ENCODE results near the gene IFI27L2. TPM values are rescaled to one million over a fixed set of nuclear protein-coding genes. Genes with fewer than 3 reads are reported as not detected.

Gene IFI27L2
- total RNA-seq, 2 experiments from 2014 or later: 52.6 to 102 TPM

DNA sequence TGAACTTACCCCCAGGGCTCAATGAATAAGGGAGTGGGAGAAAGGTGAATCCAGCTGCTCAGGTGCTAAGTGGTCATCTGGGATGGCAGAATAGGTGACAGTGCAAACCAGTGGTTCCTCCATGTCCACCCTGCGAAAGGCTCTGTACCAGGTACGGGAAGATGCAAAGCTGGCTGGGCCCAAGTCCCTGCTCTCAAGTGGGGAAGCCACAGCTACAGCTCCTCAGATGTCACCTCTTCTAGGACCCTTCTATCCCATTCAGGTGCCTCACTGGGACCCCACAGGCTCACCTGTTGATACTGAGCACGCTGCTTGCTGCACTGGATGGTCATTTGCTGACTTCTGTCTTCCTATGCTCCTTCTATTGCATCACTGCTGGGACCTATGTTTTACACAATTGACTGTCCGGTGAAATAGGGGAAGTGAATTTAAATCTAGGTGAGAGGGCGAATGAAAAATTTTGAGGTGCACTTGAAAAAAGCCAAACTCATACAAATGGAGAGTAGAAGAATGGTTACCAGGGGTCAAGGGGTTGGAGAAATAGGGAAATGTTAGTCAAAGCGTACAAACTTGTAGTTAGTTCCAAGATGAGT is 24.4 kb upstream of the IFI27L2 start:
- BruUV-seq (replicated peaks): no TSS peak
- no peak overlapping the region for H3K4me3 ChIP-seq (ENCODE audit: low read depth, low read length, poor library complexity, severe bottlenecking)
- POLR2A ChIA-PET: interaction anchor here (1.2 kb wide), 1 partner anchor 15 kb away, joined by 5 read pairs; no protein-coding TSS in a partner anchor
- H4K20me1 ChIP-seq (ENCODE audit: insufficient read depth, low read length): no peaks in the 10 kb centered on the region
- no peak for DNase-seq (ENCODE audit: low spot score)
- intact Hi-C loops (cut with micrococcal nuclease; ENCODE audit: unreplicated experiment): no loop called here
- H3K27ac ChIP-seq (ENCODE audit: low read depth, low read length, poor library complexity, severe bottlenecking): no peak overlapping the region
- TF ChIP-seq, protein P1, sequence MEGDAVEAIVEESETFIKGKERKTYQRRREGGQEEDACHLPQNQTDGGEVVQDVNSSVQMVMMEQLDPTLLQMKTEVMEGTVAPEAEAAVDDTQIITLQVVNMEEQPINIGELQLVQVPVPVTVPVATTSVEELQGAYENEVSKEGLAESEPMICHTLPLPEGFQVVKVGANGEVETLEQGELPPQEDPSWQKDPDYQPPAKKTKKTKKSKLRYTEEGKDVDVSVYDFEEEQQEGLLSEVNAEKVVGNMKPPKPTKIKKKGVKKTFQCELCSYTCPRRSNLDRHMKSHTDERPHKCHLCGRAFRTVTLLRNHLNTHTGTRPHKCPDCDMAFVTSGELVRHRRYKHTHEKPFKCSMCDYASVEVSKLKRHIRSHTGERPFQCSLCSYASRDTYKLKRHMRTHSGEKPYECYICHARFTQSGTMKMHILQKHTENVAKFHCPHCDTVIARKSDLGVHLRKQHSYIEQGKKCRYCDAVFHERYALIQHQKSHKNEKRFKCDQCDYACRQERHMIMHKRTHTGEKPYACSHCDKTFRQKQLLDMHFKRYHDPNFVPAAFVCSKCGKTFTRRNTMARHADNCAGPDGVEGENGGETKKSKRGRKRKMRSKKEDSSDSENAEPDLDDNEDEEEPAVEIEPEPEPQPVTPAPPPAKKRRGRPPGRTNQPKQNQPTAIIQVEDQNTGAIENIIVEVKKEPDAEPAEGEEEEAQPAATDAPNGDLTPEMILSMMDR (conservative IDR thresholded peaks at IDR 0.05; ENCODE audit: low read length): no peak
- no peak for TF ChIP-seq EZH2phosphoT487 (IDR thresholded peaks at IDR 0.05; ENCODE audit: borderline replicate concordance, low read depth, low read length)
- H3K4me1 ChIP-seq (ENCODE audit: insufficient read depth, low read length, poor library complexity, severe bottlenecking): peaks cover 4% of the 10 kb centered on the region
- no peaks in the 10 kb centered on the region for H3K9me2 ChIP-seq (ENCODE audit: insufficient read depth, low read length)
- no peaks in the 10 kb centered on the region for H3K9me3 ChIP-seq (ENCODE audit: low read length)
- H3K36me3 ChIP-seq (ENCODE audit: insufficient read depth, low read length): no peaks in the 10 kb centered on the region
- no peak overlapping the region for H3K4me2 ChIP-seq (ENCODE audit: low read length)
- CTCF ChIA-PET (ENCODE audit: unreplicated experiment): no interaction called here
- no peak overlapping the region for H2AFZ ChIP-seq (ENCODE audit: low read length)
- H3K79me2 ChIP-seq (ENCODE audit: insufficient read depth, low read depth, low read length): no peaks in the 10 kb centered on the region

DNA sequence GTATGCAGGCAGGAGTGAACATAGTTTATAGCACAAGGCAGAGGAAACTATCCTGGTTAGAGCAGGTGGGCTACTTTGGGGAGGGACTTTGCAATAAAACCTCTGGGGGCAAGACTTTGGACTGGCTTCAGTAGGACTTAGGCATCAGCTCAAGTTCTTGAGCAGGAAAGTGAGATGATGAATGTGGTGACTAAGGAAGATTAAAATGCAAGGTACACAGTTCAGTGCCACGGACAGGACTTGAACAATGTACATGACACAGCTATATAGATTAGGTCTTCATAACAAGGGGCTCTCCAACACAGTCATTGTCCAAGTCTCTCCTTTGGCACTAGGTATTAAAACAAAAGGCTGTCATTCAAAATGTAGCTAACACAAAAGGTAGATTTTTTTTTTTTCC is 23.3 kb upstream of the IFI27L2 start:
- CTCF ChIA-PET (ENCODE audit: unreplicated experiment): no interaction called here
- POLR2A ChIA-PET: interaction anchor here (0.5 to 1.2 kb wide), 2 partner anchors 16 to 141 kb away, joined by 3 to 5 read pairs; no protein-coding TSS in a partner anchor

More for the DNA sequence above, 23.3 kb upstream of the IFI27L2 start:
- Histone ChIP-seq H3K79me2 (ENCODE audit: insufficient read depth, low read depth, low read length) (no peaks in the 10 kb centered on the region), H3K4me3 (ENCODE audit: low read depth, low read length, poor library complexity, severe bottlenecking) (no peak overlapping the region), H3K4me2 (ENCODE audit: low read length) (no peak overlapping the region), H3K9me2 (ENCODE audit: insufficient read depth, low read length) (no peaks in the 10 kb centered on the region), H3K36me3 (ENCODE audit: insufficient read depth, low read length) (no peaks in the 10 kb centered on the region), H3K4me1 (ENCODE audit: insufficient read depth, low read length, poor library complexity, severe bottlenecking) (no peaks in the 10 kb centered on the region), H4K20me1 (ENCODE audit: insufficient read depth, low read length) (no peaks in the 10 kb centered on the region), H3K27ac (ENCODE audit: low read depth, low read length, poor library complexity, severe bottlenecking) (no peak overlapping the region), H2AFZ (ENCODE audit: low read length) (no peak overlapping the region), H3K9me3 (ENCODE audit: low read length) (no peaks in the 10 kb centered on the region)
- intact Hi-C loops (cut with micrococcal nuclease; ENCODE audit: unreplicated experiment): no loop called here
- TF ChIP-seq EZH2phosphoT487 (IDR thresholded peaks at IDR 0.05; ENCODE audit: borderline replicate concordance, low read depth, low read length): no peak
- TF ChIP-seq, protein P1 (conservative IDR thresholded peaks at IDR 0.05; ENCODE audit: low read length): no peak
- DNase-seq (ENCODE audit: low spot score): no peak
- BruUV-seq (replicated peaks): no TSS peak
